GM12878 (cell line): ENCODE results near the gene EEIG2.

ENCODE experiments used
- RCOR1 ChIP-seq: conservative IDR thresholded peaks from 2 replicates; pipeline ENCODE4 v1.6.1; 2012; ENCODE audit warnings: low read depth, low read length, improper control_type of control experiment
- TF ChIP-seq, protein P1 (sequence below), 3 experiments: IDR thresholded peaks in 2 of 3; conservative IDR thresholded peaks in 1 of 3; 2 replicates each; pipeline ENCODE4 v1.5.1; 2011; ENCODE audit warnings: low read depth in 3 of 3, low read length in 3 of 3, mild to moderate bottlenecking in 3 of 3, control low read depth in 2 of 3, moderate library complexity in 2 of 3, inconsistent platforms in 1 of 3, mixed read lengths in 1 of 3; ENCODE audit not compliant: control insufficient read depth in 2 of 3, insufficient read depth in 1 of 3; ENCODE audit errors: extremely low read depth in 1 of 3

DNA sequence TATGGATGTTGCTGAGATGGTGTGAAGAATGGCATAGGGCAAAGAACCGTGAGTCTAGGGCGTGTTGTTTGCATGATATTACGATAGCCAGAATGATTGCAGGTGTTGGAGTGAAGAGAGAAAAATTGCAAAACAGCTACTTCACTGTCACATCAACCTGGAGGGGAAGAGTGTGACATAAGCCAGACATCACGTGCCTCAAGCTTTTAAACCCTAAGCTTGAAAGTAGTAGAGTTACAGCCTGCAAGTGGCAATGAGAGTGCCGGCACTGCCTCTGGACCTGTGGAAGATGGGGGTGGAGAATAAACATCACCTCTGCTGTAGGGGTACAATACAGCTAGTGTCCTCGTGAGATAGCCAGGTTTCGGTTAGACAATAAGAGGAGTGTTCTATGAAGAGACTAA is 11.1 kb downstream of the EEIG2 start:
- TF ChIP-seq, protein P1, sequence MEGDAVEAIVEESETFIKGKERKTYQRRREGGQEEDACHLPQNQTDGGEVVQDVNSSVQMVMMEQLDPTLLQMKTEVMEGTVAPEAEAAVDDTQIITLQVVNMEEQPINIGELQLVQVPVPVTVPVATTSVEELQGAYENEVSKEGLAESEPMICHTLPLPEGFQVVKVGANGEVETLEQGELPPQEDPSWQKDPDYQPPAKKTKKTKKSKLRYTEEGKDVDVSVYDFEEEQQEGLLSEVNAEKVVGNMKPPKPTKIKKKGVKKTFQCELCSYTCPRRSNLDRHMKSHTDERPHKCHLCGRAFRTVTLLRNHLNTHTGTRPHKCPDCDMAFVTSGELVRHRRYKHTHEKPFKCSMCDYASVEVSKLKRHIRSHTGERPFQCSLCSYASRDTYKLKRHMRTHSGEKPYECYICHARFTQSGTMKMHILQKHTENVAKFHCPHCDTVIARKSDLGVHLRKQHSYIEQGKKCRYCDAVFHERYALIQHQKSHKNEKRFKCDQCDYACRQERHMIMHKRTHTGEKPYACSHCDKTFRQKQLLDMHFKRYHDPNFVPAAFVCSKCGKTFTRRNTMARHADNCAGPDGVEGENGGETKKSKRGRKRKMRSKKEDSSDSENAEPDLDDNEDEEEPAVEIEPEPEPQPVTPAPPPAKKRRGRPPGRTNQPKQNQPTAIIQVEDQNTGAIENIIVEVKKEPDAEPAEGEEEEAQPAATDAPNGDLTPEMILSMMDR (IDR thresholded peaks at IDR 0.05 in 2 of 3, conservative IDR thresholded peaks at IDR 0.05 in 1 of 3; ENCODE audit: control insufficient read depth in 2 of 3, extremely low read depth in 1 of 3, insufficient read depth in 1 of 3, low read depth in 3 of 3, low read length in 3 of 3) = no peak
- no peak for TF ChIP-seq RCOR1
